Neuronal stem cell (in vitro differentiated cells): Measurements from ENCODE around the gene ETV5.

Experiments used
- DNase-seq: peaks from one replicate; pipeline ENCODE4 v3.0.0-alpha.2; 2013; ENCODE audit warnings: low spot score
- H2AFZ ChIP-seq: one replicate; pipeline ENCODE4 v1.6.1; 2013; ENCODE audit warnings: mild to moderate bottlenecking, low read length, inconsistent platforms
- H2AK5ac ChIP-seq: 2 replicates; pipeline ENCODE4 v1.6.1; 2013; ENCODE audit warnings: low read depth, mild to moderate bottlenecking, inconsistent platforms, low read length, moderate library complexity, mixed read lengths
- H2BK120ac ChIP-seq: 2 replicates; pipeline ENCODE4 v1.6.1; 2013; ENCODE audit warnings: low read depth, mild to moderate bottlenecking, inconsistent platforms, low read length, moderate library complexity, mixed read lengths
- H2BK12ac ChIP-seq: one replicate; pipeline ENCODE4 v1.6.1; 2013; ENCODE audit warnings: low read length, inconsistent platforms
- H2BK15ac ChIP-seq: 2 replicates; pipeline ENCODE4 v1.6.1; 2013; ENCODE audit warnings: mild to moderate bottlenecking, low read length, inconsistent platforms, mixed read lengths
- H2BK5ac ChIP-seq: one replicate; pipeline ENCODE4 v1.6.1; 2013; ENCODE audit warnings: inconsistent platforms, mild to moderate bottlenecking, low read length, moderate library complexity
- H3K14ac ChIP-seq: one replicate; pipeline ENCODE4 v1.6.1; 2013; ENCODE audit warnings: low read length, inconsistent platforms
- H3K18ac ChIP-seq: 2 replicates; pipeline ENCODE4 v1.6.1; 2013; ENCODE audit warnings: low read length, inconsistent platforms
- H3K23ac ChIP-seq: 2 replicates; pipeline ENCODE4 v1.6.1; 2013; ENCODE audit warnings: low read depth, mild to moderate bottlenecking, mixed read lengths, low read length, inconsistent platforms; ENCODE audit not compliant: poor library complexity
- H3K27ac ChIP-seq: replicated peaks from 3 replicates; pipeline ENCODE4 v1.5.1; 2013; ENCODE audit warnings: low read length, inconsistent platforms
- H3K27me3 ChIP-seq, 3 experiments: 2 replicates each; pipeline ENCODE4 v1.6.1; 2013; ENCODE audit warnings: low read length in 3 of 3, mild to moderate bottlenecking in 2 of 3, inconsistent platforms in 1 of 3, low read depth in 1 of 3, mixed read lengths in 1 of 3, moderate library complexity in 1 of 3; ENCODE audit not compliant: control insufficient read depth in 3 of 3, insufficient read depth in 3 of 3
- H3K36me3 ChIP-seq, 2 donors: replicated peaks in 1 of 2; 2 replicates each; pipeline ENCODE4 v1.6.1; 2013; ENCODE audit warnings: low read length in 2 of 2; ENCODE audit not compliant: control insufficient read depth in 2 of 2, insufficient read depth in 2 of 2
- H3K4ac ChIP-seq: 2 replicates; pipeline ENCODE4 v1.6.1; 2013; ENCODE audit warnings: inconsistent platforms, mild to moderate bottlenecking, low read length, moderate library complexity
- H3K4me1 ChIP-seq, 2 donors: 1 replicate in 1 of 2; 2 replicates in 1 of 2; pipeline ENCODE4 v1.6.1; 2013; ENCODE audit warnings: low read length in 2 of 2, low read depth in 1 of 2; ENCODE audit not compliant: control insufficient read depth in 2 of 2, insufficient read depth in 1 of 2
- H3K4me2 ChIP-seq: one replicate; pipeline ENCODE4 v1.6.1; 2013; ENCODE audit warnings: mild to moderate bottlenecking, low read length, inconsistent platforms; ENCODE audit not compliant: insufficient read depth, poor library complexity, severe bottlenecking
- H3K4me3 ChIP-seq, 2 donors: 2 replicates each; pipeline ENCODE4 v1.5.1; 2013; ENCODE audit warnings: low read length in 2 of 2, mild to moderate bottlenecking in 2 of 2, inconsistent platforms in 1 of 2, moderate library complexity in 1 of 2
- H3K79me1 ChIP-seq: one replicate; pipeline ENCODE4 v1.6.1; 2013; ENCODE audit warnings: low read depth, mild to moderate bottlenecking, inconsistent platforms, low read length, moderate library complexity
- H3K9ac ChIP-seq: one replicate; pipeline ENCODE4 v1.6.1; 2013; ENCODE audit warnings: mild to moderate bottlenecking, low read depth, low read length, inconsistent platforms; ENCODE audit not compliant: poor library complexity
- H3K9me3 ChIP-seq, 2 donors: replicated peaks in 1 of 2; 2 replicates each; pipeline versions ENCODE3 to v1.6.1; 2013; ENCODE audit warnings: low read length in 2 of 2, mild to moderate bottlenecking in 2 of 2, inconsistent platforms in 1 of 2, low read depth in 1 of 2, mixed read lengths in 1 of 2, moderate library complexity in 1 of 2; ENCODE audit not compliant: control insufficient read depth in 2 of 2, insufficient read depth in 1 of 2
- H4K8ac ChIP-seq: one replicate; pipeline ENCODE4 v1.6.1; 2013; ENCODE audit warnings: low read depth, mild to moderate bottlenecking, inconsistent platforms, low read length, moderate library complexity
- H4K91ac ChIP-seq: one replicate; pipeline ENCODE4 v1.6.1; 2013; ENCODE audit warnings: low read length, low read depth, mild to moderate bottlenecking, inconsistent platforms; ENCODE audit not compliant: poor library complexity
- WGBS, 2 donors: extraction: QIAGEN DNeasy Blood & Tissue Kit; methylation state at CpG; one replicate each; pipeline ENCODE4 v1.1.7; 2013; ENCODE audit warnings: missing lambda C conversion rate in 2 of 2, mixed read lengths in 1 of 2; ENCODE audit not compliant: insufficient read length in 2 of 2, insufficient replicate concordance in 1 of 2; ENCODE audit errors: extremely low coverage in 2 of 2; 5-methylcytosine and 5-hydroxymethylcytosine counted together

Gene ETV5

DNA sequence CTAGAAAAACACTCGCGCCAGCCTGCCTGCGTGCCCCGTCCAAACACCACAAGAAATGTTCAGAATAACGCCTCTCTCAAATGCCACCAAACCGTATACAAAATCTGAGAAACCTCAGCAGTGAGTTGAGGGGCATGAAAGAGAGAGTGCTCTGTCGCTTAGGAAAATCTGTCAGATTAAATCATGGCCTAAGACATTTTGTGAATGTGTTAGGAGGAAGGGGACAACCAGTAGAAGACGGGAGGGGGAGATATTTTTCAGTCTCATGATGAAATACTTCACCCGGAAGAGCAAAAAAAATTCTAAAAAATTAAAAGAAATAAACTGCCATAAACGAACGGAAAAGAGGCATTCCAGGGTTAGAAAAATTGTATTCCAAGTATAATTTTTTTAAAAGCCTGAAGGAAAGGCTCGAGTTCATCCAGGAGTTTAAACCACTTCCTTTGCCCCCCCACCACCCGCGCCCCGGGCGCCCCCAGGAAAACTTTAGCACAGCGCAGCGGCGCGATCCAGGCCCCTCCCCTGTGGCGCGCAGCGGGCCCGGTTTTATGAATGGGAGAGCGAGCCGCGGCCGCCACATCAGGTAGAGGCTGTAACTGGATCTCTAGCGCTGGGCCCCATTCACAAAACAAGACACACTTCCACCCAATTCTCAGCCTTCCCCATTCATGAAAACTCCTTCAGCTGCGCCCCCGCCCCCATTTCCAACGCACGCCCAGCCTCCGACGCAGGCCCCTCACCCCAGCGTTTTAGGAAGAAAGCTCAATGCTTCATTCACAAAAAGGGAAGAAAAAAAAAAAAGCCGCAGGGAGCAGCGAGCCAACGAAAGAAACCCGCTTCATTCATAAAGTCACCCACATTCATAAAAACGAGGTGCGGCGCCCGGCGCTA, 1.4 kb downstream of the ETV5 start:
- Histone ChIP-seq H3K4ac (no peak overlapping the region), H3K79me1 (no peaks in the 10 kb centered on the region), H3K27me3 (peaks cover 0 to 22% (median 9%) of the 10 kb centered on the region in 3 experiments), H2BK120ac (no peak overlapping the region), H4K91ac (no peak overlapping the region), H3K14ac (no peak overlapping the region), H3K18ac (peak overlapping the region; percentile 98), H3K36me3 (peaks cover 0 to 28% of the 10 kb centered on the region in 2 donors), H2AFZ (peak overlapping the region; percentile 93), H2BK12ac (no peak overlapping the region), H3K23ac (no peak overlapping the region), H3K9me3 (no peaks in the 10 kb centered on the region), H3K27ac (peak overlapping the region; percentile 90), H4K8ac (no peak overlapping the region), H2AK5ac (peak overlapping the region; percentile 64), H3K4me3 (peak overlapping the region; percentile 86 to 96), H2BK5ac (peak overlapping the region; percentile 97), H3K4me2 (peak overlapping the region; percentile 61), H3K4me1 (peaks cover 22 to 24% of the 10 kb centered on the region in 2 donors), H3K9ac (peak overlapping the region; percentile 99), H2BK15ac (no peak overlapping the region)
- no CpG with 5 or more reads among the region's 45 CpGs for WGBS, 2 donors
- peak; percentile 86 for DNase-seq

DNA sequence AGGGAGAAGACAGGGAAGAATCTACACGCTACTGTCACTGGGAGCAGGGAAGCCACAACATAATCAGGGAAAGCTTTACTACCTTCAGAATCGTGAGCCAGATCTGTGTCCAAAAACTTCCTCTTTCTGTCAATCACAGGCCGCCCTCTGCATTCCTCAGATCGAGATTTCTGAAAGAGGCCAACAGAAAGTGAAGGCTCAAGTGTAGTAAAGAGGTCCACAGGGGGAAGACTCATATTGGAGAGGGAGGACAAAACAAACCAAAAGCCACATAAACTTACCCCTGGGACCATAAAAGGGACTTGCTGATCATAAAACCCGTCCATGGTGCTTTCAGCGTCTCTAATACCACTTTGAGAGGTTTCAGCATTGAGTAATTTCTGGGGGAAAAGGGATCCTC, 3.3 kb downstream of the ETV5 start:
- no peaks in the 10 kb centered on the region for H3K79me1 ChIP-seq
- no peak overlapping the region for H2BK15ac ChIP-seq
- peaks cover 22 to 25% of the 10 kb centered on the region in 2 donors for H3K4me1 ChIP-seq
- no peaks in the 10 kb centered on the region for H3K9me3 ChIP-seq
- H2AFZ ChIP-seq, result peak overlapping the region; percentile 15
- H3K4me3 ChIP-seq, result no peak overlapping the region
- H2AK5ac ChIP-seq, result no peak overlapping the region
- no peak overlapping the region for H3K18ac ChIP-seq
- H2BK120ac ChIP-seq, result no peak overlapping the region
- no peak overlapping the region for H4K8ac ChIP-seq
- H3K23ac ChIP-seq, result no peak overlapping the region
- H3K4me2 ChIP-seq, result no peak overlapping the region
- H2BK5ac ChIP-seq, result no peak overlapping the region
- H2BK12ac ChIP-seq, result no peak overlapping the region
- no CpG with 5 or more reads among the region's 6 CpGs for WGBS, 2 donors
- no peak overlapping the region for H3K9ac ChIP-seq
- H3K27me3 ChIP-seq, result peaks cover 0 to 3% (median 3%) of the 10 kb centered on the region in 3 experiments
- H3K14ac ChIP-seq, result no peak overlapping the region
- H3K4ac ChIP-seq, result no peak overlapping the region
- H4K91ac ChIP-seq, result no peak overlapping the region
- peaks cover 0 to 41% of the 10 kb centered on the region in 2 donors for H3K36me3 ChIP-seq
- H3K27ac ChIP-seq, result no peak overlapping the region
- no peak for DNase-seq

DNA sequence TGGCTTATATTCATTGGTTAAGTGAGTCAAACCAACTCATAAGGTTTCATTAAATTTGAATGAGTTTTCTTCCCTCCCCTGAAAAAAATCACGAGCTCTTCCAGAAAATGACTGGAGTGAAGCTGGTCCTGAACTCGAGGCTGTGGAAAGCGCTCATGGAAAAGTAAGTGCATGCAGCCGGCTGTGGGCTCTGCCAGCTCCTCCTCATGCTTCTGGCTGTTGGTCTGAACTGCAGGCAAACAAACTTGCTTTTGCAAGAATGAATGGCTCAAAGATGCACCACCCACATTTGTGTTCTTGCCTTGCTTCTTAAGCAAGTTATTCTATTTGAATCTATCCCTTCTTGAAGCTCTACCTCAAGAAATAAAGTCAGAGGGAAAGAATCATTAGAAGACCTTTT, 6.2 kb downstream of the ETV5 start:
- no peak overlapping the region for H4K8ac ChIP-seq
- H3K9ac ChIP-seq, result no peak overlapping the region
- no peak overlapping the region for H2AK5ac ChIP-seq
- H3K79me1 ChIP-seq, result no peaks in the 10 kb centered on the region
- H4K91ac ChIP-seq, result no peak overlapping the region
- no peak overlapping the region for H3K23ac ChIP-seq
- H3K4me3 ChIP-seq, result no peak overlapping the region
- H3K27me3 ChIP-seq, result no peaks in the 10 kb centered on the region
- peak overlapping the region; percentile 5 for H3K27ac ChIP-seq
- no peak for DNase-seq
- H3K4me1 ChIP-seq, result peaks cover 28 to 35% of the 10 kb centered on the region in 2 donors
- H2AFZ ChIP-seq, result no peak overlapping the region
- WGBS, 2 donors, result no CpG with 5 or more reads among the region's 4 CpGs
- H2BK5ac ChIP-seq, result no peak overlapping the region
- H3K4ac ChIP-seq, result no peak overlapping the region
- no peak overlapping the region for H3K14ac ChIP-seq
- H3K18ac ChIP-seq, result no peak overlapping the region
- no peak overlapping the region for H2BK12ac ChIP-seq
- H2BK15ac ChIP-seq, result no peak overlapping the region
- H3K9me3 ChIP-seq, result no peaks in the 10 kb centered on the region
- H3K4me2 ChIP-seq, result no peak overlapping the region
- H2BK120ac ChIP-seq, result no peak overlapping the region
- peaks cover 0 to 49% of the 10 kb centered on the region in 2 donors for H3K36me3 ChIP-seq

DNA sequence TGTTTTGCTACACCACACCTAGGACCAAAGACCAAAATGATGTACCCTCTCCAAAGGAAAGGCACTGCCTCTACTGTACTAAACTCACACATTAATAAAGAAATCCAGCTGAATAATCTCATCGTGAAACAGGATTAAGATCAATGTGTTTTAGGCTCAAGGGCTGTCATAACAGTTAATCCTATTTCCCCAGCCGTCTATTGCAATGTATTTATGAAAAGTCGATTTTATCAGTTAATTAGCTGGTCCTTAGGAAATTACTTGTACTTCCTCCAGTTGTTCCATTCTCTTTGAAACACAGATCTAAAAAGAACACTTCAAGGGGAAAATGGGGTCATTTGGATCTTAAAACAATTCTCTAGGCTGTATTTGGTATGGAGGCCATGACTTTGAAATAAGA, 8.5 kb downstream of the ETV5 start:
- Histone ChIP-seq H2BK120ac (no peak overlapping the region), H4K8ac (no peak overlapping the region), H2BK5ac (no peak overlapping the region), H3K9me3 (no peaks in the 10 kb centered on the region), H2BK15ac (no peak overlapping the region), H3K79me1 (no peaks in the 10 kb centered on the region), H2AK5ac (no peak overlapping the region), H3K9ac (no peak overlapping the region), H4K91ac (no peak overlapping the region), H3K36me3 (peaks cover 0 to 48% of the 10 kb centered on the region in 2 donors), H3K23ac (no peak overlapping the region), H3K4me1 (peaks cover 35 to 44% of the 10 kb centered on the region in 2 donors), H3K4ac (no peak overlapping the region), H3K27ac (no peak overlapping the region), H2AFZ (no peak overlapping the region), H2BK12ac (no peak overlapping the region), H3K4me2 (no peak overlapping the region), H3K14ac (no peak overlapping the region), H3K18ac (no peak overlapping the region), H3K27me3 (no peaks in the 10 kb centered on the region), H3K4me3 (no peak overlapping the region)
- DNase-seq, result no peak
- WGBS, 2 donors, result no CpG with 5 or more reads among the region's 3 CpGs
